Dermis blood vessel endothelial cell (primary cell): ENCODE data around the gene DDIT3. TPM values are rescaled to one million over a fixed set of nuclear protein-coding genes. Genes with fewer than 3 reads are reported as not detected.
"Not testable (repeated sequence)": the region's sequence is repeated elsewhere in the genome, so short reads cannot be mapped to it uniquely, and the experiment has no call there.

ENCODE experiments used
- DNase-seq: peaks from one replicate; pipeline ENCODE4 v3.0.0; 2010
- total RNA-seq: library from RNA; depleted of rRNA; stranded (reverse); fragments of >200 nt; gene quantifications from 2 replicates; pipeline ENCODE4 v1.2.3, GENCODE V29; 2014

Gene DDIT3
- total RNA-seq, 1 donor from 2014 or later: 11.4 TPM

DNA sequence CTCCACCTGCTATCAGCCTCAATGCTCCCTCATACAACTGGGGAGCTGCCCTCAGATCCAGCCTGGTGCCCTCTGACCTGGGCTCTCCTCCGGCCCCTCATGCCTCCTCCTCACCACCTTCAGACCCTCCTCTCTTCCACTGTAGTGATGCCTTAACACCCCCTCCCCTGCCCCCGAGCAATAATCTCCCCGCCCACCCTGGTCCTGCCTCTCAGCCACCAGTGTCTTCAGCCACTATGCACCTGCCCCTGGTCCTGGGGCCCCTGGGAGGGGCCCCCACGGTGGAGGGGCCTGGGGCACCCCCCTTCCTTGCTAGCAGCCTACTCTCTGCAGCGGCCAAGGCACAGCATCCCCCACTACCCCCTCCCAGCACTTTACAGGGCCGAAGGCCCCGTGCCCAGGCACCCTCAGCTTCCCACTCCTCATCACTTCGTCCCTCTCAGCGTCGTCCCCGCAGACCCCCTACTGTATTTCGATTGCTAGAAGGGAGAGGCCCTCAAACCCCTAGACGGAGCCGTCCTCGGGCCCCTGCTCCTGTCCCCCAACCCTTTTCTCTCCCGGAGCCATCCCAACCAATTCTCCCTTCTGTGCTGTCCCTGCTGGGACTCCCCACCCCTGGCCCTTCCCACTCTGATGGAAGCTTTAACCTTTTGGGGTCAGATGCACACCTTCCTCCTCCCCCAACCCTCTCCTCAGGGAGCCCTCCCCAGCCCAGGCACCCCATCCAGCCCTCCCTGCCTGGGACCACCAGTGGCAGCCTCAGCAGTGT is 5.5 kb upstream of the DDIT3 start:
- no peak for DNase-seq

DNA sequence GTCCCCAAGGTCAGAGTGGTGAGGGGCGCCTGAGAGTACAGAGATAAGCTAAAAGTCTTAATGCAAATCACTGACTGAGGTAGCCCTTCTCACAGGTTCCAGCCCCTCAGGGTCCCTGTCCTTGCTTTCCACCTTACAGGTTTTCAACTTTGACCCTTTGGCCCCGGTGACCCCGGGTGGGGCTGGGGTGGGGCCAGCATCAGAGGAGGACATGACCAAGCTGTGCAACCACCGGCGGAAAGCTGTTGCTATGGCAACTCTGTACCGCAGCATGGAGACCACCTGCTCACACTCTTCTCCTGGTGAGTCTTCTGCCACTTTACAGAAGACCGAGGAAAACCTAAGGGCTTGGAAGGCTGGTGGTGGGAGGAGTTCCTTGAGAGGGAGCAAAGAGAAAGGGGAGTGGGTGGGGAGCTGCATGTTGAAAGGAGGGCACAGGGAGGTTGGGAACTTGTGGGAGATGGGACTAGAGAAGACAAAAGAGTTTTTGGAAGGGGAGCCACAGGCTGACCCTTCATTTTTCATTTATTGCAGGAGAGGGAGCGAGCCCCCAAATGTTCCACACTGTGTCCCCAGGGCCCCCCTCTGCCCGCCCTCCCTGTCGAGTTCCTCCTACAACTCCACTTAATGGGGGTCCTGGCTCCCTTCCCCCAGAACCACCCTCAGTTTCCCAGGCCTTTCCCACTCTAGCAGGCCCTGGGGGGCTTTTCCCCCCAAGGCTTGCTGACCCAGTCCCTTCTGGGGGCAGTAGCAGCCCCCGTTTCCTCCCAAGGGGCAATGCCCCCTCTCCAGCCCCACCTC is 4.7 kb upstream of the DDIT3 start:
- no peak for DNase-seq

DNA sequence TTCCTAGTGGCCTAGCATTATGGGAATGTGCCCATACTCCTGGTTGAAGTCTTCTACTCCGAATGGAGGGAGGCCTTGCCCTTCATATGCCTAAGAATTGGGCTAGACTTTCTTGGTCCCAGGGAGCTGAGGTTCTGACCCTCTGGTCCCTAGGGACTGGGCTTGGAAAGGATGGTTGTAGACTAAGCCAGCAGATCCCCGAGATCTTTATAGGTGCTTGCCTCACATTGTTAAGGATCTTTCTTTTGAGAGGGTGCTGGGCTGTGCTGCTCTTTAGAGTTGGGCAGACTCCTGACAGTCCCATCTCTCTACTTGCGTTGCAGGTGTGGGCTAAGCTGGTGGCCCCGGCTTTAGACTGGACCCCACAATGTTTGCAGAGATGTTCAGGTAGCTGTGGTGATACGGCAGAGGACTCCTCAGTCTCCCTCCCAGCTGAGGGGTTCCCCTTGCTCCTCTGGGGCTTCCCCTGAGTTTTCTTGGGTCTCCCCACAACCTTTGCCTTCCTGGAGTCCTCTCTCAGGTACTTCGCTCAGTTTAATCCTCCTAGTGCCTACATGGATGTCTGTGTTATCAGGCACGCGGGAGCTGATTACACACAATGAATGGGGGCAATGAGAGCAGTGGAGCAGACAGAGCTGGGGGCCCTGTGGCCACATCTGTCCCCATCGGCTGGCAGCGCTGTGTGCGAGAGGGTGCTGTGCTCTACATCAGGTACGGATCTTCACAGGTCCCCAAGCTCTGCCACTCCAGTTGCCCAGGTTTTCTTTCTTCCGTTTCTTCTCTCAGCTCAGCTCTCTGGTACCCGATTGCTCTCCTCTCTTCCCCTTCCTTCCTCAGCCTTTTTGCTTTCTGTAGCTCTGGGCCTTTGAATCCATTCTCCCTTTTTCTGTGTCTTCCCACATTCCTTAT is 3.6 kb upstream of the DDIT3 start:
- DNase-seq: no peak

DNA sequence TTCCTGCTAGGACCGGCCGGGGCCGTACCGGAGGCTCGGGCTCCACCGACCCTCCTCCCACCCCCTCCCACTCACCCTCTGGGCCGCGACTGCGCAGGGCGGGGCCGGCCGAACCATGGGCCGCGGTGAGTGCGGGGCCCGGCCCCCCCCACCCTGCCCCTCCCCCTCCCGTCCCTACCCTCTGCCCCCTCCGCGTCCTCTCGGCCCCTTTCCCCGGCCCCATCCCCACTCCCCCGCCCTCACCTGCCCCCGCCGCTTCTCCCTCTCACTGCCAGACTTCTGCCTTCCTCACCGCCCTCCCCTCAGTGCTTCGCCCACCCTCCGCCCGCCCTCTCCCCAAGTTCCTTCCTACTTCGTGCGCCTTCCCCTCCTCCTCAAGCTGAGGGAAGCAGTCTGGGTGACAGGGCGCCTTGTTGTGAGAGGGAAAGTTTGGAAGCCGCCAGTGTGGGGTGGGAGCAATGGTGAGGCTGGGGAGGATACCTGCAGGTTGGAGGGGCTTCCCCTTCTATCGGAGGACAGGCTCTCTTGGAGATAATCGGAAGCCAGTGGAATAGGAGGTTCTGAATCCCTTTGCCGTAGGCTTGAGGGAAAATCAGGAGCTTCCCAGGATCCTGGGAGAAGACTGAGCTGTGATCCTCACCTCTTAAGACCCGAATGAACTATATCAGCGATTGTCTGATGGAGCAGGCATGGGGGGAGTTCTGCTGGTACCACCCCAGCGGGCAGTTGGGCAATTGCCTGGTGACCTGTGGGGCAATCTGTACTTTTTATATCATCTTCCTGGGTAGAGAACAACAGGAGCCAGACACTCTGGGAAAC is 2.8 kb upstream of the DDIT3 start:
- DNase-seq: peak; percentile 65

DNA sequence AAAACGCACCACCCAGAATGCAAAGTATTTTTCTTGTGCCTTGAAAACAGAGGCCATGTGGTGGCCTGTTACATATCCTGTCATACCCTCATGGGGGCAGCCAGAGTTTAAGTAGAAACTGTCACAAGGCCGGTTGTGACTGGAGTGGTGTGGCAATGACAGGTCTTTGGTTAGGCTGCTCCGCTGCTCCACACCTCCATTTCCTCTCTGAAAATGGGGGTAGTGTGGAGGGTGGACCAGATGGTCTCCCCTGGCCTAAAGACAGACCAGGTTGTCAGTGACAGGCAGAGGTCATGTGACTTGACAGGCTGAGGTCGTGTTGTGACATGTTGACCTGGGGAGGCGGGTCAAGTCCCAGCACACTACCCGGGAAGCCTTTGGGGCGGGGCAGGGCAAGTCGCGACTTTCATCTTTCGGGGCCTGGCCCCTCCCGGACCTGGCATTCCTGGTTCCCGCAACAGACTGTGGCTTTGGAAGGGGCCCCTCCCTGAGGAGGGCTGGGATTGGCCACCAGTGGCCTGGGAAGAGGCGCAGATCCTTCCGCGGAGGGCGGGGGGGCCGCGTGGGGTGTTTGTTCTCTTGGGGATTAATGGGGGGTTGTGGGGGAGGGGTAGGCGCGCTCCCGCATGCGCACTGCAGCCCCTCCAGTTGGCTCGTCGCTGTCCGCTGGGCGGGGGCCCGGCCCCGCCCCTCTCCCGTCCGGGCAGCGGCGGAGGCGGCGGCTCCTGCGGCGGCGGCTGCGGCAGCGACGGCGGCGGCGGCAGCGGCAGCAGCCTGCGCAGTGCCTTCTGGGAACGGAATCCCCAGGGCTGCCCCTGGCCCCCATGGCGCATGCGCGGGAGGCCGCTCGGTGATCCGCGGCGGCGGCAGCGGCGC is 1.9 kb upstream of the DDIT3 start, which contains the start of gene MBD6:
TSS of gene MBD6 (plus strand) at position 814 of the 876 bp plus-strand sequence. CDS start 1,480 bp downstream, outside the sequence.
- DNase-seq: peak; percentile 86

DNA sequence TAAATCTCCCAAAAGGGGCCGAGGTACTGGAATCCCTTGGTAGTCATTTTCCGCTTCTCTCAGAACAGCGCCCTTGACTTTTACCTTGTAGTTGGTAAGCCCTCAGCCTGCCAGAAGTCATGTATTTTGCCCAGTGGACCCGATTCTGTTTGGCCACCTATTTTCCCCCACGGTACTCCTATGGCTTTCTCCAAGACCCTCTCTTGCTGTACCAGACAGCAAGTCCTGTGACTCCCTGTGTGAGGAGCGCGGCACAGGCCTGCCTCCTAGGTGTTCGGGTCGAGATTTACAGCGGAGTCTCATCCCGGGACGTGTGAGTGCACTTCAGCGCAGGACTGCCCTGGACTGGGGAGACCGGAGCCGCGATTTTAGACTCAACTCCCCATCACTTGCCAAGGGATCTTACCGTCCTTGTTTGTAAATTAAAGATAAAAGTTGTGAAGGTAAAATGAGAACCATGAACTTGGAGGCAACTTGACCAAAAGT is 1.3 kb upstream of the DDIT3 start:
- peak; percentile 50 for DNase-seq

DNA sequence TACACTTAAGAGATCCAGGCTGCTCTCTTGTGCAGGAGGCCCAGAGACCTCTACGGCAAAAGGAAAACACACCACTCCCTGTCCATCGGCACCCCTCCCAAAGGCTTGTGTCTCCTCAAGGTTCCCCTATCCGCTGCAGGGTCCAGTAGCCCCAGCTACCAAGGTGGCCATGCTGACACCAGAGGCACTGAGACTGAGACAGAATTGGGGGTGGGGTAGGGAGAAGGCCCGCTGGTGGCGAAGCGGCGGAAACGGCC is 590 bp downstream of the DDIT3 start:
- DNase-seq: no peak

DNA sequence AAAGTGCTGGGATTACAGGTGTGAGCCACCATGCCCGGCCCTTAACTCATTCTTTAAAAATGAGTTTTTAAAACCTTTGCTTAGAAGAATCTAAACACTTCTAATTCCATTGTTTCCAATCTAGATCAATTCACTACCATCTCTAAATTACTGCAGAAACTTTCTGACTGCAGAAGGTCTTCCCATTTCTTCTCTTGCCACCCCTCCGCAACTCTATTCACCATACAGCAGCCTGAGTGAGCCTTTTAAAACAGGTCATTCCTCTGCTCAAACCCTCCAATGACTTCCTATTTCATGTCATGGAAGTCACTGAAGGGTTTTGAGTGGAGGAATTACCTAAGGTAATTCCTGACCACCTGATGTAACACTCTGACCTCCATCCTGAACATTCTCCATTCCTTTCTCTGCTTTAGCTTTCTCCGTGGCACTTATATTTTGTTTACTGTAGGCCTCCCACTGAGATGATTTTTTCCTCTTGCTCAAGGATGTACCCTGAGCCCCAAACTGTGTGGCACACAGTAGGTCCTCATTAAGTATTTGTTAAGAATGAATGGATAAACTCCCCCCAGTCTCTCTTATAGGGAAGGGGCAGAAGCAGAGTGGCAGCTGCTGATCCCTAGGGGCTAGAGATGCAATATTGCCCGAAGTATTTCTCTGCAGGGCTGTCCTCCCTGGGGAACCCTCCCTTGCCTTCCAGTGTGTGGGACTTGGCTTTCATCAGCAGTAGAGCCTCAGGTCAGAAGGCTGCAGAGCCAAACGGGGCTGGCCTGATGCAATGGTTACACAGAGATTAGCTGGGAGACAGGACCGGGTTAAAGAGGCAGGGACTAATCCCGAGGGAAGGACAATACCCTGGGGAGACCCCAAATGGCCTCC is 1.2 kb downstream of the DDIT3 start:
- DNase-seq: peak; percentile 33

DNA sequence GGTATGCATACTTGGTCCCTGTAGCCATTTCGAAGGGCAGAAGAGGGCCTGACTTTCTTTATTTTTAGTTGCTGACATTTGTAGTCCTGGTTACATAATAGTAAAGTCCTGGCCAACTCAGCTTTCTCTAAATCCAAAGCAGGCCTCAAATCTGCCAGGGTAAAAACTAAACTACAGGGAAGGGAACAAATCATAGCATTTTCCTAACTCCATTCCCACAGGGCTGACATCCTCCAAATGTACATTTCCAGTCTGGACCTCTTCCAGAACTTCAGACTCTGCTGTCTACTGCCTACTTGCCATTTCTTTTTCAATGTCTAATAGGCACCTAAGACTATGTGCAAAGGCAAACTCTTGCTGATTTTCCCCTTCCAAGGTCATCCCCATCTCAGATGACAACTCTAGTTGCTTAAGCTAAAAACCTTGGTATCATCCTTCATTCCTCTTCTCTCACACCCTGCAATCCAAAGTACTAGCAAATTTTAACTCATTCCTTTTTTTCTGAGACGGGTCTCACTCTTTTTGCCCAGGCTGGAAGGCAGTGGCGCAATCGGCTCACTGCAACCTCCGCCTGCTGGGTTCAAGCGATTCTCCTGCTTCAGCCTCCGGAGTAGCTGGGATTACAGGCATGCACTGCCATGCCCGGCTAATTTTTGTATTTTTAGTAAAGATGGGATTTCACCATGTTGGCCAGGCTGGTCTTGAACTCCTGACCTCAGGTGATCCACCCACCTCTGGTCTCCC is 2.0 kb downstream of the DDIT3 start:
- DNase-seq: no peak

DNA sequence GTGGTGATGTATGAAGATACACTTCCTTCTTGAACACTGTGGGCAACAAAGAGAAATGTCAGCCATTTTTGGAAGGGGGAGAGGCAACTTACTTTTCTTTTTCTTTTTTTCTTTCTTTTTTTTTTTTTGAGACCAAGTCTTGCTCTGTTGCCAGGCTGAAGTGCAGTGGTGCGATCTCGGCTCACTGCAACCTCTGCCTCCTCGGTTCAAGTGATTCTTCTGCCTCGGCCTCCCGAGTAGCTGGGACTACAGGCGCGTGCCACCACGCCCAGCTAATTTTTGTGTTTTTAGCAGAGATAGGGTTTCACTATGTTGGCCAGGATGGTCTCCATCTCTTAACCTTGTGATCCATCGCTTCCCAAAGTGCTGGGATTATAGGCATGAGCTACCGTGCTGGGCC is 2.6 kb downstream of the DDIT3 start:
- DNase-seq: not testable (repeated sequence)

DNA sequence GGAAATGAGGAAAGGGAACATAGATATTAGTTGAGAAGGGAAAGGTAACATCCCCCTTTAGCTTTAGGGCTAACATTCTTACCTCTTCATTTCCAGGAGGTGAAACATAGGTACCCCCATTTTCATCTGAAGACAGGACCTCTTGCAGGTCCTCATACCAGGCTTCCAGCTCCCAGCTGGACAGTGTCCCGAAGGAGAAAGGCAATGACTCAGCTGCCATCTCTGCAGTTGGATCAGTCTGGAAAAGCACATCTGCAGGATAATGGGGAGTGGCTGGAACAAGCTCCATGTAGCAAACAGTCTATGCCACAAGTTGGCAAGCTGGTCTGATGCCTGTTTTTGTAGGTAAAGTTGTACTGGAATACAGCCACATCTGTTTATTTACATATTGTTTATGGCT is 3.1 kb downstream of the DDIT3 start:
- DNase-seq: peak; percentile 60

DNA sequence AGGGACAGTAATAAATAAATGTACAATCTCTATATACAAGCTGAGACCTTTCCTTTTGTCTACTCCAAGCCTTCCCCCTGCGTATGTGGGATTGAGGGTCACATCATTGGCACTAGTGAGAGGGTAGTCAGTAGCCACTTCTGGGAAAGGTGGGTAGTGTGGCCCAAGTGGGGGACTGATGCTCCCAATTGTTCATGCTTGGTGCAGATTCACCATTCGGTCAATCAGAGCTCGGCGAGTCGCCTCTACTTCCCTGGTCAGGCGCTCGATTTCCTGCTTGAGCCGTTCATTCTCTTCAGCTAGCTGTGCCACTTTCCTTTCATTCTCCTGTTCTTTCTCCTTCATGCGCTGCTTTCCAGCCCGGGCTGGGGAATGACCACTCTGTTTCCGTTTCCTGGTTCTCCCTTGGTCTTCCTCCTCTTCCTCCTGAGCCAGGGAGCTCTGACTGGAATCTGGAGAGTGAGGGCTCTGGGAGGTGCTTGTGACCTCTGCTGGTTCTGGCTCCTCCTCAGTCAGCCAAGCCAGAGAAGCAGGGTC is 3.6 kb downstream of the DDIT3 start:
- DNase-seq: peak; percentile 41

DNA sequence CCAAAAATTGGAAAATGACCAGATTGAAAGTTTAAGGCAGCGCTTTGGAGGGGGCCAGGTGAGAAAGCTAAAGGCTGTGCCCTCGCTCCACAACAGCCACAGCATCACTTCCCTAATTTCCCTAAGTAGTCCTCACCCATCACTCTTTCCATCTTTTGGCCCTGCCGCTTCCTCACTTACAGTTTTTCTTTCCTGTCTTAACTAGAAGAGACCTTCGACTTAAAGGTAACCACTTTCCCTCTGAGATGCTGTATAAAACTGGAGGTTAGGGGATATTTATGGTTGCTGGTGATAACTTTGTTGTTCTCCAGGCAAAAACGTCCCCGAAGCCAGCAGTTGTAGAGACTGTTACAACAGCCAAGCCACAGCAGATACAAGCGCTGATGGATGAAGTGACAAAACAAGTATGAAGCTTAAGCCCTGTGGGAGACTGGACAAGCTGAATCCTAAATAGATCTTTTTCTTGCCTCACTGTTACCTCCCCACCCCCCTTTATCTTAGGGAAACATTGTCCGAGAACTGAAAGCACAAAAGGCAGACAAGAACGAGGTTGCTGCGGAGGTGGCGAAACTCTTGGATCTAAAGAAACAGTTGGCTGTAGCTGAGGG is 4.3 kb downstream of the DDIT3 start:
- DNase-seq: no peak

DNA sequence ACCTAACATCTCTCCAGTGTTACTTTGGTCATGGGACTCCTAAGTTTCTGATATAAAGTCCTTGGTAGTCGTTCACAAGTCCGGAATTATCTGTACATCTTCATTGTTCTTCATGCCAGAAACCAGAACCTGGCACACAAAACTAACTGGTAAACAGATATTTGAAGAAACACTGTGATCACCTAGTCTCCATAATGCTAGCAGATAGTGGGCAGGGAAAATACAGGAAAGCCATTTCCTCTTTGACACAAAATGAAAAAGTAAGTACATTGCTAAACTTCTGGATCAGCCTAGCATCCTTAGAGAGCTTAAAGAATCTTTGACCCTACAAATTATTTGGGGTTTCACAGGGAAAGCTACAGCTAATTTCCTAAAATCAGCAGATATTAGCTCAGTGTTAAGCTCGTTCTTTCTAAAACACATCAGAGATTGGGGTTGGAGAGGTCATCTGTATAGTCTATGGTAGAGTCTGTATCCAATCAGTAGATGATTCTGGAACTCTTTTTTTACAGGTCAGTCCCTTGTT is 4.8 kb downstream of the DDIT3 start:
- DNase-seq: no peak

DNA sequence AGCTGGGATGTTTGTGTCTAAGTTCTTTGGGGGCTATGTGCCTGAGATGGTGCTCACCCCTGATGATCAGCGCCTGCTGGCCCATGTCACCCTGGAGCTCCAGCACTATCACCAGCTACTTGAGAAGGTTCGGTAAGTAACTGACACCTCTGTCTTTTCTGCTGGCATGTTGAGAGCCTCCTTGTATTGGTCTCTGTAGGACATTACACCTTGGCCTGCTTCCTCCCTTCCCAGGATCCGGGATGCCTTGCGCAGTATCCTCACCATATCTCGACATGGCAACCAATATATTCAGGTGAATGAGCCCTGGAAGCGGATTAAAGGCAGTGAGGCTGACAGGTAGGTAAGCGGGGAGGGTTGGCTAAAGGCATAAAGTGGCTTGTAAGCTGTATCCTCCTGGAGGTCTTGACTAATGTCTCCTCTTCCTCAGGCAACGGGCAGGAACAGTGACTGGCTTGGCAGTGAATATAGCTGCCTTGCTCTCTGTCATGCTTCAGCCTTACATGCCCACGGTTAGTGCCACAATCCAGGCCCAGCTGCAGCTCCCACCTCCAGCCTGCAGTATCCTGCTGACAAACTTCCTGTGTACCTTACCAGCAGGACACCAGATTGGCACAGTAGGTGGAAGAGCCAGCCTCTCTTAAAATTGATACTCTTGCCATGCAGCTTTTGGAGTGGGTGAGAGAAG is 5.5 kb downstream of the DDIT3 start:
- DNase-seq: no peak

DNA sequence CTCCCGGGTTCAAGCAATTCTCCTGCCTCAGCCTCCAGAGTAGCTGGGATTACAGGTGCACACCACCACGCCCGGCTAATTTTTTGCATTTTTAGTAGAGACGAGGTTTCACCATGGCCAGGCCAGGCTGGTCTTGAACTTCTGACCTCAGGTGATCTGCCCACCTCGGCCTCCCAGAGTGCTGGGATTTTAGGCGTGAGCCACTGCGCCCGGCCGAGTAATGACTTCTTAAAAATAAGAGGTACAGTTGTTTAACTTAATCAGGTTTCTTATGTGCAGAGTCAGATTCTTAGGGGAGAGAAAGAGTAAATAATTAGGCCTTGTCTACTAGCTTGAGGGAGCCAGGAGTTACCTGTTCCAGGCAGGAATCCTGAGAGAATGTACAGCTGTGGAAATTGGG is 6.1 kb downstream of the DDIT3 start:
- DNase-seq: not testable (repeated sequence)

DNA sequence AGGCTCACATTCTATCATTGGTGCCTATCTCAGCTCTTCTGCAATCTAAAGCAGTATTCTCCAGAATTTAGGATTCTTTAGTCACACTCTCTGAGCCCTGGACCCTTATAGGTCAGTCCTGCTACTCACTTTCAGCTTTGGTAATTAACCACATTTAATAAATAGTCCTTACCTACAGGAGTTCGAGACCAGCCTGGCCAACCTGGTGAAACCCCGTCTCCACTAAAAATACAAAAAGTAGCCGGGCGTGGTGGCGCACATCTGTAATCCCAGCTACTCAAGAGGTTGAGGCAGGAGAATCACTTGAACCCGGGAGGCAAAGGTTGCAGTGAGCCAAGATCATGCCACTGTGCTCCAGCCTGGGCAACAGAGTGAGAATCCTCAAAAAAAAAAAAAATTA is 6.6 kb downstream of the DDIT3 start:
- DNase-seq: not testable (repeated sequence)

DNA sequence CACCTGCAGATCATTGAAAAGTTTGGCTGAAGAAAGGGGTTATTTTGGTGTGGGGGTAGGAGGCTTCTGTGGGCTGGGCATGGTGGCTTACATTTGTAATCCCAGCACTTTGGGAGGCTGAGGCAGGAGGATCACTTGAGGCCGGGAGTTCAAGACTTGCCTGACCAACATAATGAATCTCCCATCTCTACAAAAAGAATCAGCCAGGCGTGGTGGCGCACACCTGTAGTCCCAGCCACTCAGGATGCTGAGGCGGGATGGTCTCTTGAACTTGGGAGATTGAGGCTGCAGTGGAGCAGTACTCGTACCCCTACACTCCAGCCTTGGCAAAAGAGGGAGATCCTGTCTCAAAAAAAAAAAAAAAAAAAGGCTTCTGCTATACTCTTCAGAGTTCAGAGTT is 7.0 kb downstream of the DDIT3 start:
- DNase-seq: no peak
